Measurements from ENCODE around the gene VSIG8. TPM values are rescaled to one million over a fixed set of nuclear protein-coding genes. Genes with fewer than 3 reads are reported as not detected.

VSIG8 gene
- total and polyA plus RNA-seq, 4 donors: 0.08 TPM; not detected in 3

DNA sequence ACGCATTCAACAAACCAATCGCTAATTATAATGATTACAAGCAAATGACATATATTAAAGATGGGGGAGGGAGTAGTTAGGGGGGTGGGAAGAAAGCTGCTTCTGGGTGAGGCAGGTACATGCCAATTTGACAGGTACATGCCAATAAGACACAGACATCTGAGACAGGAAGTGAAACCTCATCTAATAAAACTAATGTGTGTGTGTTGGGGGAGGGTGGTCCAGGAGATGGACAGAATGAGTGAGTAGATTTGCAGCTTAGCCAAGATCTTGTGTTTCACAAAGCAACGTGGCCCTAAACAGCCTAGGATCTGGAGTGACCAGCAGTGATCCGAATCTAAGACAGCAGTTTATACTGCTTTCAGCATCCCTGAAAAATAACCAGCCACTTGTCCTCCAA, 26.7 kb upstream of the VSIG8 start:
- Histone ChIP-seq H3K27me3 (ENCODE audit: control insufficient read depth in 4 of 4, insufficient read depth in 4 of 4, low read length in 3 of 4) (no peaks in the 10 kb centered on the region), H3K27ac (ENCODE audit: low read depth in 1 of 2, low read length in 2 of 2) (peak overlapping the region in 1 of 2 donors; percentile 59), H3K9ac (ENCODE audit: low read depth in 1 of 2, low read length in 2 of 2) (no peak overlapping the region), H3K4me3 (ENCODE audit: low read depth in 1 of 3, low read length in 3 of 3) (no peak overlapping the region), H3K36me3 (ENCODE audit: control insufficient read depth in 4 of 4, insufficient read depth in 3 of 4, low read depth in 1 of 4, low read length in 3 of 4) (no peaks in the 10 kb centered on the region), H3K4me1 (ENCODE audit: control insufficient read depth in 4 of 4, insufficient read depth in 4 of 4, low read length in 3 of 4) (peaks cover 0 to 8% (median 0%) of the 10 kb centered on the region in 4 donors), H3K9me3 (ENCODE audit: control insufficient read depth in 4 of 4, low read length in 3 of 4) (no peaks in the 10 kb centered on the region)
- DNase-seq (ENCODE audit: low spot score): no peak
- 89% methylated on average over 4 of the region's 4 CpGs for WGBS
- TF ChIP-seq RXRA (IDR thresholded peaks at IDR 0.05): no peak
- no peak for TF ChIP-seq FOXA2 (IDR thresholded peaks at IDR 0.05)
- TF ChIP-seq JUND (IDR thresholded peaks at IDR 0.05): no peak
- TF ChIP-seq HNF4G (IDR thresholded peaks at IDR 0.05): no peak
- TF ChIP-seq, protein P1, sequence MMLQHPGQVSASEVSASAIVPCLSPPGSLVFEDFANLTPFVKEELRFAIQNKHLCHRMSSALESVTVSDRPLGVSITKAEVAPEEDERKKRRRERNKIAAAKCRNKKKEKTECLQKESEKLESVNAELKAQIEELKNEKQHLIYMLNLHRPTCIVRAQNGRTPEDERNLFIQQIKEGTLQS (IDR thresholded peaks at IDR 0.05): no peak
- TF ChIP-seq SP1 (IDR thresholded peaks at IDR 0.05): no peak
- TF ChIP-seq HNF4A (conservative IDR thresholded peaks at IDR 0.05): no peak
- TF ChIP-seq RAD21 (IDR thresholded peaks at IDR 0.05): no peak
- no peak for TF ChIP-seq TAF1 (conservative IDR thresholded peaks at IDR 0.05)

DNA sequence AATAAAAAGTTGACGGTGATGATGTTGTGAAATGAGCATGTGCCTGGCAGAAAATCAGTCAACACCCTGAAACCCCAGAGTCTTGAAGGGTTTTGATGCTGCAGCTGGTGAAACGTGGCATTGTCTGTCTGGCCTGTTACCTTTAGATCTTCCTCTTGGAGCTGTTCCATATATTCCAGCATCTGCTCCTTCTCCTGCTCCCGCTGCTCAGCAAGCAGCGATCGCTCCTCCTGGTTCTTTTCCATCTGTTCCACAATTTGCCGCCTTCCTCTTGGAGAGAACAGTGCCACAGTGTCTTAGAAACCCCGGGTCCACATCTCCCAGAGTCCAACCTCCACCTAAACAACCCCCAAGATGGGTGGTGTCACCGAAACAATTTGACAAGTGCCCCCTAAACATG, 21.8 kb upstream of the VSIG8 start:
- Histone ChIP-seq H3K9me3 (ENCODE audit: control insufficient read depth in 4 of 4, low read length in 3 of 4) (no peaks in the 10 kb centered on the region), H3K4me3 (ENCODE audit: low read depth in 1 of 3, low read length in 3 of 3) (no peak overlapping the region), H3K27me3 (ENCODE audit: control insufficient read depth in 4 of 4, insufficient read depth in 4 of 4, low read length in 3 of 4) (no peaks in the 10 kb centered on the region), H3K36me3 (ENCODE audit: control insufficient read depth in 4 of 4, insufficient read depth in 3 of 4, low read depth in 1 of 4, low read length in 3 of 4) (no peaks in the 10 kb centered on the region), H3K9ac (ENCODE audit: low read depth in 1 of 2, low read length in 2 of 2) (no peak overlapping the region), H3K4me1 (ENCODE audit: control insufficient read depth in 4 of 4, insufficient read depth in 4 of 4, low read length in 3 of 4) (peaks cover 0 to 2% (median 0%) of the 10 kb centered on the region in 4 donors), H3K27ac (ENCODE audit: low read depth in 1 of 2, low read length in 2 of 2) (no peak overlapping the region)
- TF ChIP-seq, protein P1 (IDR thresholded peaks at IDR 0.05): no peak
- TF ChIP-seq SP1 (IDR thresholded peaks at IDR 0.05) (no peak), RAD21 (IDR thresholded peaks at IDR 0.05) (no peak), EGR1 (IDR thresholded peaks at IDR 0.05; ENCODE audit: low read depth in 2 of 2) (no peak), FOXA2 (IDR thresholded peaks at IDR 0.05) (no peak), RXRA (IDR thresholded peaks at IDR 0.05) (no peak), FOXA1 (IDR thresholded peaks at IDR 0.05) (no peak), YY1 (IDR thresholded peaks at IDR 0.05) (no peak), GABPA (IDR thresholded peaks at IDR 0.05 in 1 of 2, conservative IDR thresholded peaks at IDR 0.05 in 1 of 2) (no peak), TAF1 (conservative IDR thresholded peaks at IDR 0.05) (no peak), NR2F2 (IDR thresholded peaks at IDR 0.05) (no peak), JUND (IDR thresholded peaks at IDR 0.05) (no peak), HNF4G (IDR thresholded peaks at IDR 0.05) (no peak), HNF4A (conservative IDR thresholded peaks at IDR 0.05) (no peak)
- TF ChIP-seq, protein P2, sequence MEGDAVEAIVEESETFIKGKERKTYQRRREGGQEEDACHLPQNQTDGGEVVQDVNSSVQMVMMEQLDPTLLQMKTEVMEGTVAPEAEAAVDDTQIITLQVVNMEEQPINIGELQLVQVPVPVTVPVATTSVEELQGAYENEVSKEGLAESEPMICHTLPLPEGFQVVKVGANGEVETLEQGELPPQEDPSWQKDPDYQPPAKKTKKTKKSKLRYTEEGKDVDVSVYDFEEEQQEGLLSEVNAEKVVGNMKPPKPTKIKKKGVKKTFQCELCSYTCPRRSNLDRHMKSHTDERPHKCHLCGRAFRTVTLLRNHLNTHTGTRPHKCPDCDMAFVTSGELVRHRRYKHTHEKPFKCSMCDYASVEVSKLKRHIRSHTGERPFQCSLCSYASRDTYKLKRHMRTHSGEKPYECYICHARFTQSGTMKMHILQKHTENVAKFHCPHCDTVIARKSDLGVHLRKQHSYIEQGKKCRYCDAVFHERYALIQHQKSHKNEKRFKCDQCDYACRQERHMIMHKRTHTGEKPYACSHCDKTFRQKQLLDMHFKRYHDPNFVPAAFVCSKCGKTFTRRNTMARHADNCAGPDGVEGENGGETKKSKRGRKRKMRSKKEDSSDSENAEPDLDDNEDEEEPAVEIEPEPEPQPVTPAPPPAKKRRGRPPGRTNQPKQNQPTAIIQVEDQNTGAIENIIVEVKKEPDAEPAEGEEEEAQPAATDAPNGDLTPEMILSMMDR (IDR thresholded peaks at IDR 0.05; ENCODE audit: low read depth, low read length, missing input control): no peak
- TF ChIP-seq, protein P3, sequence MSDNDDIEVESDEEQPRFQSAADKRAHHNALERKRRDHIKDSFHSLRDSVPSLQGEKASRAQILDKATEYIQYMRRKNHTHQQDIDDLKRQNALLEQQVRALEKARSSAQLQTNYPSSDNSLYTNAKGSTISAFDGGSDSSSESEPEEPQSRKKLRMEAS (IDR thresholded peaks at IDR 0.05): no peak
- TF ChIP-seq, protein P4, sequence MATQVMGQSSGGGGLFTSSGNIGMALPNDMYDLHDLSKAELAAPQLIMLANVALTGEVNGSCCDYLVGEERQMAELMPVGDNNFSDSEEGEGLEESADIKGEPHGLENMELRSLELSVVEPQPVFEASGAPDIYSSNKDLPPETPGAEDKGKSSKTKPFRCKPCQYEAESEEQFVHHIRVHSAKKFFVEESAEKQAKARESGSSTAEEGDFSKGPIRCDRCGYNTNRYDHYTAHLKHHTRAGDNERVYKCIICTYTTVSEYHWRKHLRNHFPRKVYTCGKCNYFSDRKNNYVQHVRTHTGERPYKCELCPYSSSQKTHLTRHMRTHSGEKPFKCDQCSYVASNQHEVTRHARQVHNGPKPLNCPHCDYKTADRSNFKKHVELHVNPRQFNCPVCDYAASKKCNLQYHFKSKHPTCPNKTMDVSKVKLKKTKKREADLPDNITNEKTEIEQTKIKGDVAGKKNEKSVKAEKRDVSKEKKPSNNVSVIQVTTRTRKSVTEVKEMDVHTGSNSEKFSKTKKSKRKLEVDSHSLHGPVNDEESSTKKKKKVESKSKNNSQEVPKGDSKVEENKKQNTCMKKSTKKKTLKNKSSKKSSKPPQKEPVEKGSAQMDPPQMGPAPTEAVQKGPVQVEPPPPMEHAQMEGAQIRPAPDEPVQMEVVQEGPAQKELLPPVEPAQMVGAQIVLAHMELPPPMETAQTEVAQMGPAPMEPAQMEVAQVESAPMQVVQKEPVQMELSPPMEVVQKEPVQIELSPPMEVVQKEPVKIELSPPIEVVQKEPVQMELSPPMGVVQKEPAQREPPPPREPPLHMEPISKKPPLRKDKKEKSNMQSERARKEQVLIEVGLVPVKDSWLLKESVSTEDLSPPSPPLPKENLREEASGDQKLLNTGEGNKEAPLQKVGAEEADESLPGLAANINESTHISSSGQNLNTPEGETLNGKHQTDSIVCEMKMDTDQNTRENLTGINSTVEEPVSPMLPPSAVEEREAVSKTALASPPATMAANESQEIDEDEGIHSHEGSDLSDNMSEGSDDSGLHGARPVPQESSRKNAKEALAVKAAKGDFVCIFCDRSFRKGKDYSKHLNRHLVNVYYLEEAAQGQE (IDR thresholded peaks at IDR 0.05): no peak
- WGBS: 77% methylated on average over 8 of the region's 8 CpGs
- DNase-seq (ENCODE audit: low spot score): no peak

Measured in liver (tissue), 9 donors.